Measurements from ENCODE around the gene SUPT3H. TPM values are rescaled to one million over a fixed set of nuclear protein-coding genes. Genes with fewer than 3 reads are reported as not detected.
"Not testable (repeated sequence)": the region's sequence is repeated elsewhere in the genome, so short reads cannot be mapped to it uniquely, and the experiment has no call there.

SUPT3H gene
- total RNA-seq, 1 donor from 2014 or later, result 7.9 TPM

GRCh38 chr6:44876638-44877037 lies 501.1 kb downstream of the SUPT3H start:
- DNase-seq, result not testable (repeated sequence)

DNA sequence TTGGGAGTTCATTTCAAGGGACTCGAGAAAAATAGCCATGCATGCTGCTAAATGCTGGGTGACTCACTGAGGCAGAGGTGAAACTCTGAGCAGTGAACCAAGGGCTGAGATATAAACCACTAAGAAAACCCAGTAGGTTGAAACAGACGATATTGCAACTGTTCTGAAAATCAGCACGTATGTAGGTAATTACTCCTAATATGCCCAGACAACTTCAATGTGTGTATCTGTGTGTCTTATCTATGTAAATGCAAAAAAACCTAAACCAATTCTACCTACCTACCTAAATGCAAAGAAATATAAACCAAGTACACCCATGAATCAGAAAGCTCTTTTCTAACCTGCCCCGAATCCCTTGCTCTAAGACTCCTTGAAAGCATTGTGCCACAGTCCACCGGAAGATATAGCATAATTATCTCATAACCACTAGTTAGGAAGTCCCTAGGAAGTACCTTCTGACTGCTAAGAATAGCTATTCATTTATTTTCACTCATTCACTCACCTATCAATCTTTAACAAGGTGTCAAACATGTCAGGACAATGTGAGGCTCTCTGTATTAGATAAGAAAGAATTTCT lies 508.3 kb downstream of the SUPT3H start:
- DNase-seq, result no peak

DNA sequence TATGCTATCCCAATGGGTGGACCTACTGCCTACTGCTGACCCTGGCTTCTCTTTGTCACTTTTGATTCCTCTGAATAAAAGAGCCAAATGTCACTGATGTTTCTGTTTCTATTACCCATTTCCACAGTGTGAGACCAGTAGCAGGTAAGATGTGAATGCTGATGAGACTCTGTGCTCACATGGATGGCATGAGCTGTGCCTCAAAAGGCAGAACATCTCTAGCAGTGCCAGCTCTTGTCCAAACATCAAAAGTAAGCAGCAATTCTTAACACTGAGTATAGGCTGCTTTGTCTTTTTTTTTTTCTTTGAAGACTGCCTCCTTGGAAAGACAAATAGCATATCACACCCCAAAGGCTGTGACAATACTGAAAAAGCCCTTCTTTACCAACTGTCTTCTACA lies 508.8 kb downstream of the SUPT3H start:
- DNase-seq, result no peak

- DNase-seq, result no peak
These were observed 509.4 kb downstream of the SUPT3H start for GRCh38 chr6:44868335-44868668.

GRCh38 chr6:44867571-44868334 lies 510.0 kb downstream of the SUPT3H start:
- DNase-seq, result no peak

DNA sequence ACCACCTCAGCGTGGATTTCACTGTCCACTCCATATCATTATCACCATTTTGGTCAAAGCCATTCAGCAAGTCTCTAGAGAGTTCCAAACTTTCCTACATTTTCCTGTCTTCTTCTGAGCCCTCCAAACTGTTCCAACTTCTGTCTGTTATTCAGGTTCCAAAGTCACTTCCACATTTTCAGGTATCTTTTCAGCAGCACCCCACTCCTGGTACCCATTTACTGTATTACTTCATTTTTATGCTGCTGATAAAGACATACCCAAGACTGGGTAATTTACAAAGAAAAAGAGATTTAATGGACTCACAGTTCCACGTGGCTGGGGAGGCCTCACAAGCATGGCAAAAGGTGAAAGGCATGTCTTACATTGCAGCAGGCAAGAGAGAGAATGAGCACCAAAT lies 512.5 kb downstream of the SUPT3H start:
- not testable (repeated sequence) for DNase-seq

GRCh38 chr6:44859901-44860410 lies 517.8 kb downstream of the SUPT3H start:
- no peak for DNase-seq

DNA sequence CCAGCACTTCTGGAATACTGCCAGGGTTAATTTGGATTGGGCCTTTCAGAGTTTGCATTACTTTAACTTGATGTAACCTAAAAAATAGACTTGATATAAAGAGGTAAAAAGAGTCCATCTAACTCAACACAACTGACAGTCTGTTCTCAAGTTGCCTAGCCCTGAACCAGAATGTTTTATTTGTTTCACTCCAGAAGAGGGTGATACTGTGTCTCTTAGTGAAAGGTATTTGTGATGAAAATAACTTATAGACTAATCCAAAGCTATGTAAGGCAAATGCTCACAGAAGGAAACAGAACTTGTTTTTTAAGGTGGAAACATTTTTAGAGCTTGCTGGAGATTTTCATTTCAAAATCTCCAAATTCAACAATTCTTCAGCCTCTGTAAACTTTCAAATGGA lies 518.7 kb downstream of the SUPT3H start:
- DNase-seq, result peak; percentile 37

- no peak for DNase-seq
These were observed 521.3 kb downstream of the SUPT3H start for GRCh38 chr6:44856479-44856878.

DNA sequence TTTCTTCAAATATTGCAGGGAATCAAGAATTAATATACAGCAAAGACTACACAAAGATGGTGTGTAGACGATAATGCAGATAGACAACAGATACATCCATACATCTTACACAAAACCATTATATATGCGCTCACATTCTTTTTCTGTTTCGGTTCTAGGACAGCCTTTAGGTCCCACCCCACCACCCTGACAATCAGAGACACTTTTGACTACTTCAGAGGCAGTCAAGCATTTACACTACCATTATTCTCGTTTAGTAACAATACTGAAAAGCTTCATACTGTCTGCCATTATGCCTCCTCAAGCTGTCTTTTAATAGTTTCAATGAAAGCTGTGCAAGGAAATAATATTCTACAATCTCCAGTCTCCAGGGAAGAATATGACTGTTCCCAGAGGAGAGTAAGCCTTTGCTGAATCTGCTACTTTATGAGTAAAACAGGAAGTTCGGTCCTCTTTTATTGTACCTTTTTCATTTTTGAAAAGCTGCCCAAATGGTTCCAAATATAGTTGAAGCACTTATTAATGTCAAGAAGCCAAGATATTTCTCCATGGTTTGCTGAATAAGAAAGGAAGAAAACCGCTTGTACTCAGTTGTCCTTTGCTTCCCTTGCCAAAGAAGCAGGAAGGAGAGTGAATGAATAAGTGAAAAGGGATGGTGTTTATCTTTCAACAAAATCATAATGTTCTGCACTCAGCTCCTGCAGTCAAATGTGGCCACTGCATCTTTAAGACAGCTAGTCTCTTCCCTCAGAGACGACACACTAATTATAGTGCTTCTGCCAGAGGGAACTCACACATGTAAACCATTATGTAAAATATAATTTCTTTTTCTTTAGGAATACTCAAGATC lies 521.9 kb downstream of the SUPT3H start:
- DNase-seq, result peak; percentile 47

DNA sequence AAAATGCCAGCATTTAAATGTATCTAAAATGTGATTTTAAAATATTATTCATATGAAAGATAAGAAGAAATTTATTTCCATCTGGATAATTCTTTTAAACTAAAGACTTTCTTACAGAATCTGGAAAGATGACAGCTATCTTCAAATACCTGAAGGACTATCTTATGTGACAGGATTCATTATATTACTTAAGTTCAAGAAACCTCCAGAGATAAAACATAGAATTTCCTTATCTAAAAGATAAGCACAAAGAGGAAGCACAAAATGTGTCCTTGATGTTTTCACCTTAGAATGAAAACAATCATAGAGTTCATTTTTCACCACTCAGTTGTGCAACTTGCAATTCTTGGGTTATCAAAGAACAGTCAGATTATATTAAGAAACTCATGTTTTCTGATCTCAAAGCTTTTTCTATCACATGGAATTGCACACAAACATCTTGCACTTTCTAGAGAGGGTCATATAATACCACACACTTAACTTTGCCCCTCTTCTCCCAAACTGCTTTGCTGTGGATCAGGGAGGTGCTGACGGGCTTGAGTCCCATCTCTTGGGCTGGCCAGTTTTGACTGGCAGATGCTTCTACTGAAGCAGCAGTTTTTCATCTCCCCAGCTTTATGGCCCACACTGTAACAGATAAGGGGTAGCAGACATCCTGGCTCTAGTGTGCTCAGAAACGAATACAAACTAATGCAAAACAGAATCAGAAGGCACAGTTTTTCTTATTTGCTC lies 522.9 kb downstream of the SUPT3H start:
- DNase-seq, result no peak

DNA sequence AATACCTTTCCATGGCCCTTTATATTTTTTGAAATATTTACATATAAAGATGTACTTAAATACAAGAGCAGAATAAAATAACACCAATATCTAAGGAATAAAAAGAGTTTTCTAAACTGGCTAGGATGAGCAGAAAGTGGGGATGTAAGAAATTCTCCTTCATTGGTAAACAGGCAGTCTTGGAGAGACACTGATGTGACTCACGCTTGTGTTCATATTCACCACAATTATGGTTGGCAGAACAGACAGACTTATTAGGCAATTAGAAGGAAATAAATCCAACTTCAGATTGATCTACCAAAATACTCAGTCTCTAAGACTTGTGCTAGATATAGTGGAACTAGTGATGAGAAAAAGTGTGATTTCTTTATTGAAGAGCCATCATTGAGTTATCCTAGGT lies 526.6 kb downstream of the SUPT3H start:
- no peak for DNase-seq

GRCh38 chr6:44850312-44850711 lies 527.4 kb downstream of the SUPT3H start:
- peak; percentile 15 for DNase-seq

- DNase-seq, result peak; percentile 39
These were observed 527.9 kb downstream of the SUPT3H start for GRCh38 chr6:44849806-44850205.

DNA sequence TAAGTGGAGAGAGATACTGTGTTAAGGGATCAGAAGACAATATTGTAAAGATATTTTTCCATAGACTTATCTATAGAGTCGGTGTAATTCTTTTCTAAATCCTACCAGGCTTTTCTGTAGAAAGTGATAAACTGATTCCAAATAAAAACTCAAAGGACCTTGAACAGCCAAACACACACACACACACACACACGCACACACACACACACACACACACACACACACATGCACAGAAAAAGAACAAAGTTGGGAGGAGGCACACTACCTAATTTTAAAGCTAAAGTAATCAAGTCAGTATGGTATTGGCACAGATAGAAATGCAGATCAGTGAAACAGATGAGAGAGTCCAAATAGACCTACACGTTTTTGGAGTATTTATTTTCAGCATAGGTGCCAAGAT lies 534.0 kb downstream of the SUPT3H start:
- no peak for DNase-seq

GRCh38 chr6:44842616-44843015 lies 535.1 kb downstream of the SUPT3H start:
- DNase-seq, result no peak

DNA sequence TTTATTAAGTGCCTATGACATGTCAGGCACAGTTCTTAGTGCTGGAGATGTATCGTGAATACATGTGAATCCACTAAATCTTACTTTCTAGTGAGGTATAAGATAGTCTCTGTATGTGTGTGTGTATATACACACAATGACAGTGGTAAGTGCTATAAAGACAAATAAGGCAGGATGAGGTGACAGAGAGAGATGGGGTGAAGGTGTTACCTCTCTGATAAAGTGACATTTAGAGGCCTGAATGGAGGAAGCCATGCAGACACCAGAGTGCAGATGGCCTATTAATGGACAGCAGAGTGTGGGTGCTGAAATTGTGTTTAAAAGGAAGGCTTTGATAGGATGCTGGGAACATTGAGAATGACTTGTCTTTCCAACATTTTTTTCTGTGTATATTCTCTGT lies 535.9 kb downstream of the SUPT3H start:
- no peak for DNase-seq

GRCh38 chr6:44837741-44838140 lies 540.0 kb downstream of the SUPT3H start:
- no peak for DNase-seq

GRCh38 chr6:44837255-44837654 lies 540.5 kb downstream of the SUPT3H start:
- DNase-seq, result no peak

DNA sequence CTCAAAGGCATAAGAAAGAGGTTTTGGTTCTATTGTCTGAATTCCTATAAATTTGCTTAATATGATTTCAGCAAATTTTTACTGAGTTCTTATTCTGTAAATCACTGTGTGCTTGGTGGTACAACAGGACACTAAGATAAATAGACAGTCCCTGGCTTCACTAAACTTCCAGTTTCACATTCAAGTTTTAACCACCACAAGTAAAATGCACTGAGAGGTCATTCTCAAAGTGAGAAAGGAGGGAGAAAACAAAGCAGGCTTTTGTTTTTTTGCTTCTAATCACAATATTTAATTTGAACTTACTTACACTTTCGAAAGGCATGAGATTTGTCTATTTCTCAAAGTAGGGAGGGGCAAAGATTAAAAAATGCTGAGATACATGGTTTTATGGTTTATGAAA lies 544.5 kb downstream of the SUPT3H start:
- no peak for DNase-seq

- DNase-seq, result no peak
These were observed 546.6 kb downstream of the SUPT3H start for GRCh38 chr6:44831002-44831610.

GRCh38 chr6:44829836-44830235 lies 547.9 kb downstream of the SUPT3H start:
- DNase-seq, result no peak

Measured in tongue (tissue), 2 donors.